Adrenal gland (tissue), 12 donors: ENCODE data around the gene IL17RC. TPM values are rescaled to one million over a fixed set of nuclear protein-coding genes. Genes with fewer than 3 reads are reported as not detected.

Experiments
- DNase-seq, 7 donors: peaks; one replicate each; pipeline ENCODE4 v3.0.0-alpha.2; 2019 to 2020
- H3K27ac ChIP-seq, 5 donors: fragments of 200-600 bp; sonication (generic) in 4 of 5; 1 replicate in 3 of 5; 2 replicates in 2 of 5; pipeline versions ENCODE4 v1.5.1 to v1.8.0; 2016 to 2020; ENCODE audit warnings: mild to moderate bottlenecking in 1 of 5
- H3K27me3 ChIP-seq: fragments of 200-600 bp; 2 replicates; pipeline ENCODE4 v1.8.0; 2021
- H3K36me3 ChIP-seq, 2 donors: fragments of 200-600 bp; replicated peaks in 1 of 2; 1 replicate in 1 of 2; 2 replicates in 1 of 2; pipeline versions ENCODE4 v1.5.1 to v1.8.0; 2018 to 2022
- H3K4me1 ChIP-seq, 2 donors: fragments of 200-600 bp; replicated peaks in 1 of 2; 1 replicate in 1 of 2; 2 replicates in 1 of 2; pipeline versions ENCODE4 v1.5.1 to v1.8.0; 2018 to 2021
- H3K4me3 ChIP-seq, 4 donors: fragments of 200-600 bp; sonication (generic) in 3 of 4; one replicate each; pipeline ENCODE4 v1.5.1; 2016 to 2018
- H3K9me3 ChIP-seq, 3 donors: fragments of 200-600 bp; sonication (generic) in 1 of 3; replicated peaks in 1 of 3; 1 replicate in 2 of 3; 2 replicates in 1 of 3; pipeline versions ENCODE4 v1.5.1 to v1.8.0; 2016 to 2021
- CTCF ChIP-seq, 6 experiments: fragments of 450-650 bp in 4 of 6; fragments of 200-600 bp in 2 of 6; sonication (generic) in 1 of 6; IDR thresholded peaks; 1 replicate in 5 of 6; 2 replicates in 1 of 6; pipeline versions ENCODE4 v1.5.1 to v1.8.0; 2016 to 2021; ENCODE audit warnings: antibody characterized with exemption in 6 of 6, mild to moderate bottlenecking in 2 of 6, moderate library complexity in 1 of 6
- POLR2A ChIP-seq, 2 donors: fragments of 450-650 bp; IDR thresholded peaks; one replicate each; pipeline ENCODE4 v1.6.1; 2017; ENCODE audit warnings: antibody characterized with exemption in 2 of 2, mild to moderate bottlenecking in 2 of 2, moderate library complexity in 1 of 2
- WGBS, 4 donors: extraction: QIAGEN DNeasy Blood & Tissue Kit in 2 of 4; methylation state at CpG; one replicate each; pipeline versions ENCODE4 v1.1.5 to v1.1.7; 2013 to 2017; 5-methylcytosine and 5-hydroxymethylcytosine counted together
- intact Hi-C, 2 donors: fragments of 100-400 bp; cut with DNase I; formaldehyde crosslinking; loops; one replicate each; pipeline versions ENCODE4 v1.14.1 to v1.15.0; 2022 to 2023
- polyA plus RNA-seq, 3 donors: library from polyadenylated mRNA; stranded (reverse); fragments of 200-250 nt in 2 of 3; fragments of 350-450 nt in 1 of 3; fragmentation: Illumina TruSeq in 1 of 3; extraction: RNeasy Lipid Tissue Mini Kit (QIAGEN cat#74804) in 1 of 3; gene quantifications; one replicate each; pipeline ENCODE4 v1.2.3, GENCODE V29; 2013 to 2014
- total RNA-seq, 9 donors: library from RNA; depleted of rRNA in 4 of 9; stranded (reverse); fragments of >200 nt in 4 of 9; fragments of 120-200 nt in 1 of 9; fragmentation: NEBNext Ultra II Directional in 1 of 9; extraction: Animal tissue kit (Norgen Biotek cat#: 25700) in 1 of 9; gene quantifications; one replicate each; pipeline versions ENCODE4 v1.1.0 to v1.2.4, GENCODE V29; 2013 to 2023
- donor health status: healthy with polysubstance abuse.
- donor health status: Bipolar disorder and iron deficiency.
- donor health status: DM: yes; HTN: yes; CAD: no.
- donor health status: DM: no; HTN: no; CAD: no.
- donor health status: DM: no; HTN: no; CAD: no.
- donor health status: DM: yes; HTN: yes; CAD: no.

The IL17RC gene
- total and polyA plus RNA-seq, 12 donors = 20.5 to 283 (median 90.4) TPM

GRCh38 chr3:9915254-9916141 lies 1.4 kb upstream of the IL17RC start:
- no peaks in the 10 kb centered on the region for H3K36me3 ChIP-seq
- no peaks in the 10 kb centered on the region for H3K9me3 ChIP-seq
- H3K4me3 ChIP-seq = peak overlapping the region in 2 of 4 donors; percentile 20 to 69
- 0 to 1% (median 1%) methylated on average over 8 to 99 of the region's 99 CpGs for WGBS, 4 donors
- peak; percentile 47 to 60 for TF ChIP-seq POLR2A (IDR thresholded peaks at IDR 0.05)
- TF ChIP-seq CTCF (IDR thresholded peaks at IDR 0.05) = peak in 4 of 6 experiments; percentile 19 to 58 (median 42)
- peak overlapping the region; percentile 64 to 95 (median 84) for H3K27ac ChIP-seq
- intact Hi-C loops = no loop called here
- no peaks in the 10 kb centered on the region for H3K27me3 ChIP-seq
- peaks cover 31 to 62% of the 10 kb centered on the region in 2 donors for H3K4me1 ChIP-seq
- DNase-seq = peak; percentile 72 to 87 (median 75)

GRCh38 chr3:9916346-9916733 lies 558 bp upstream of the IL17RC start:
- no peaks in the 10 kb centered on the region for H3K27me3 ChIP-seq
- no peak for TF ChIP-seq POLR2A (IDR thresholded peaks at IDR 0.05)
- no peak for TF ChIP-seq CTCF (IDR thresholded peaks at IDR 0.05)
- H3K4me1 ChIP-seq = peaks cover 31 to 62% of the 10 kb centered on the region in 2 donors
- intact Hi-C loops = no loop called here
- H3K4me3 ChIP-seq = peak overlapping the region in 1 of 4 donors; percentile 69
- peak overlapping the region; percentile 59 to 95 (median 84) for H3K27ac ChIP-seq
- peak in 2 of 7 donors; percentile 31 to 38 for DNase-seq
- 39 to 49% (median 44%) methylated on average over 4 to 7 of the region's 7 CpGs for WGBS, 4 donors
- H3K36me3 ChIP-seq = no peaks in the 10 kb centered on the region
- H3K9me3 ChIP-seq = no peaks in the 10 kb centered on the region

GRCh38 chr3:9917820-9918219 lies 922 bp downstream of the IL17RC start:
- H3K4me3 ChIP-seq = peak overlapping the region in 1 of 4 donors; percentile 69
- no peak for TF ChIP-seq CTCF (IDR thresholded peaks at IDR 0.05)
- peak in 1 of 2 donors; percentile 18 for TF ChIP-seq POLR2A (IDR thresholded peaks at IDR 0.05)

GRCh38 chr3:9918261-9919038 lies 1.6 kb downstream of the IL17RC start:
- H3K9me3 ChIP-seq = no peaks in the 10 kb centered on the region
- intact Hi-C loops = no loop called here
- no peak for DNase-seq
- H3K27ac ChIP-seq = no peak overlapping the region
- H3K4me3 ChIP-seq = peak overlapping the region in 1 of 4 donors; percentile 69
- 89 to 94% (median 90%) methylated on average over 4 to 8 of the region's 8 CpGs for WGBS, 4 donors
- H3K27me3 ChIP-seq = no peaks in the 10 kb centered on the region
- no peak for TF ChIP-seq CTCF (IDR thresholded peaks at IDR 0.05)
- no peak for TF ChIP-seq POLR2A (IDR thresholded peaks at IDR 0.05)
- no peaks in the 10 kb centered on the region for H3K36me3 ChIP-seq
- H3K4me1 ChIP-seq = peaks cover 31 to 49% of the 10 kb centered on the region in 2 donors

More at GRCh38 chr3:9917820-9918219, 922 bp downstream of the IL17RC start:
- Histone ChIP-seq H3K27ac (peak overlapping the region in 2 of 5 donors; percentile 93 to 95), H3K27me3 (no peaks in the 10 kb centered on the region), H3K36me3 (no peaks in the 10 kb centered on the region), H3K4me1 (peaks cover 31 to 51% of the 10 kb centered on the region in 2 donors), H3K9me3 (no peaks in the 10 kb centered on the region)
- DNase-seq = peak in 6 of 7 donors; percentile 31 to 71 (median 40)
- intact Hi-C loops = no loop called here
- whole genome bisulfite sequencing, 4 donors = 17 to 68% (median 55%) methylated on average over 2 to 10 of the region's 10 CpGs
